ENCODE data around the gene TSHZ2. TPM values are rescaled to one million over a fixed set of nuclear protein-coding genes. Genes with fewer than 3 reads are reported as not detected.

The TSHZ2 gene
- total RNA-seq, 1 donor from 2014 or later = 1.6 TPM

GRCh38 chr20:53255102-53255710, 283.0 kb downstream of the TSHZ2 start:
- no peaks in the 10 kb centered on the region for H3K27me3 ChIP-seq (ENCODE audit: control insufficient read depth, insufficient read depth, low read length)
- no peak overlapping the region for H3K4me3 ChIP-seq (ENCODE audit: low read depth, low read length)
- FAIRE-seq = no peak
- no peak for DNase-seq (ENCODE audit: low read depth)
- H3K36me3 ChIP-seq (ENCODE audit: control insufficient read depth, insufficient read depth, low read length) = no peaks in the 10 kb centered on the region
- no peak for TF ChIP-seq CTCF (IDR thresholded peaks at IDR 0.05; ENCODE audit: insufficient read depth, low read length, severe bottlenecking)

- H3K27me3 ChIP-seq (ENCODE audit: control insufficient read depth, insufficient read depth, low read length) = no peaks in the 10 kb centered on the region
- FAIRE-seq (no peak), DNase-seq (ENCODE audit: low read depth) (peak; percentile 4)
- H3K4me3 ChIP-seq (ENCODE audit: low read depth, low read length) = no peak overlapping the region
- no peak for TF ChIP-seq CTCF (IDR thresholded peaks at IDR 0.05; ENCODE audit: insufficient read depth, low read length, severe bottlenecking)
- no peaks in the 10 kb centered on the region for H3K36me3 ChIP-seq (ENCODE audit: control insufficient read depth, insufficient read depth, low read length)
Observed at GRCh38 chr20:53258741-53259140, 286.6 kb downstream of the TSHZ2 start.

GRCh38 chr20:53260168-53260567, 288.0 kb downstream of the TSHZ2 start:
- FAIRE-seq = no peak
- H3K27me3 ChIP-seq (ENCODE audit: control insufficient read depth, insufficient read depth, low read length) = no peaks in the 10 kb centered on the region
- no peak for TF ChIP-seq CTCF (IDR thresholded peaks at IDR 0.05; ENCODE audit: insufficient read depth, low read length, severe bottlenecking)

GRCh38 chr20:53260591-53260990, 288.4 kb downstream of the TSHZ2 start:
- DNase-seq (ENCODE audit: low read depth) (no peak), FAIRE-seq (no peak)
- no peaks in the 10 kb centered on the region for H3K36me3 ChIP-seq (ENCODE audit: control insufficient read depth, insufficient read depth, low read length)
- no peak overlapping the region for H3K4me3 ChIP-seq (ENCODE audit: low read depth, low read length)
- no peak for TF ChIP-seq CTCF (IDR thresholded peaks at IDR 0.05; ENCODE audit: insufficient read depth, low read length, severe bottlenecking)
- no peaks in the 10 kb centered on the region for H3K27me3 ChIP-seq (ENCODE audit: control insufficient read depth, insufficient read depth, low read length)

More at GRCh38 chr20:53260168-53260567, 288.0 kb downstream of the TSHZ2 start:
- Histone ChIP-seq H3K36me3 (ENCODE audit: control insufficient read depth, insufficient read depth, low read length) (no peaks in the 10 kb centered on the region), H3K4me3 (ENCODE audit: low read depth, low read length) (no peak overlapping the region)
- DNase-seq (ENCODE audit: low read depth) = no peak

GRCh38 chr20:53262365-53262764, 290.2 kb downstream of the TSHZ2 start:
- TF ChIP-seq CTCF (IDR thresholded peaks at IDR 0.05; ENCODE audit: insufficient read depth, low read length, severe bottlenecking) = no peak
- no peak for FAIRE-seq
- Histone ChIP-seq H3K36me3 (ENCODE audit: control insufficient read depth, insufficient read depth, low read length) (no peaks in the 10 kb centered on the region), H3K4me3 (ENCODE audit: low read depth, low read length) (no peak overlapping the region), H3K27me3 (ENCODE audit: control insufficient read depth, insufficient read depth, low read length) (no peaks in the 10 kb centered on the region)
- peak; percentile 48 for DNase-seq (ENCODE audit: low read depth)
